Lower leg skin (tissue), 3 donors: Measurements from ENCODE around the gene TGM1.

ENCODE experiments used
- POLR2A ChIP-seq, 2 donors: fragments of 450-650 bp; IDR thresholded peaks; one replicate each; pipeline ENCODE4 v1.6.1; 2016 to 2017; ENCODE audit warnings: antibody characterized with exemption in 2 of 2, mild to moderate bottlenecking in 1 of 2, moderate library complexity in 1 of 2
- TF ChIP-seq, protein P1 (sequence below), 3 donors: fragments of 450-650 bp; IDR thresholded peaks; one replicate each; pipeline ENCODE4 v1.5.1; 2016; ENCODE audit warnings: antibody characterized with exemption in 3 of 3, mild to moderate bottlenecking in 3 of 3, moderate library complexity in 2 of 3

DNA sequence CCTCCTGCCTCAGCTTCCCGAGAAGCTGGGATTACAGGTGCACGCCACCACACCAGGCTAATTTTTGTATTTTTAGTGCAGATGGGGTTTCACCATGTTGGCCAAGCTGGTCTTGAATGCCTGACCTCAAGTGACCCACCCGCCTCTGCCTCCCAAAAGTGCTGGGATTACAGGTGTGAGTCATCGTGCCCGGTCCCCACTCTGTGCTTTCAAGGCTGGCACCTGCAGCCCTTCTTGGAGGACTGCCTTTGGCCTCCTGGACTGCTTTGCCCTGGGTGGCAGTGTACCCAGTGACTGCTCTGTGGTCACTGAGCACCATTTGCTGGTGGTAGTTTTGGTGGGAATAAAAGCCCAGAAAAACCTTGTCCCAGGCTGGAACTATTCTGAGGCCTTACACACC is 24.0 kb upstream of the TGM1 start:
- TF ChIP-seq, protein P1, sequence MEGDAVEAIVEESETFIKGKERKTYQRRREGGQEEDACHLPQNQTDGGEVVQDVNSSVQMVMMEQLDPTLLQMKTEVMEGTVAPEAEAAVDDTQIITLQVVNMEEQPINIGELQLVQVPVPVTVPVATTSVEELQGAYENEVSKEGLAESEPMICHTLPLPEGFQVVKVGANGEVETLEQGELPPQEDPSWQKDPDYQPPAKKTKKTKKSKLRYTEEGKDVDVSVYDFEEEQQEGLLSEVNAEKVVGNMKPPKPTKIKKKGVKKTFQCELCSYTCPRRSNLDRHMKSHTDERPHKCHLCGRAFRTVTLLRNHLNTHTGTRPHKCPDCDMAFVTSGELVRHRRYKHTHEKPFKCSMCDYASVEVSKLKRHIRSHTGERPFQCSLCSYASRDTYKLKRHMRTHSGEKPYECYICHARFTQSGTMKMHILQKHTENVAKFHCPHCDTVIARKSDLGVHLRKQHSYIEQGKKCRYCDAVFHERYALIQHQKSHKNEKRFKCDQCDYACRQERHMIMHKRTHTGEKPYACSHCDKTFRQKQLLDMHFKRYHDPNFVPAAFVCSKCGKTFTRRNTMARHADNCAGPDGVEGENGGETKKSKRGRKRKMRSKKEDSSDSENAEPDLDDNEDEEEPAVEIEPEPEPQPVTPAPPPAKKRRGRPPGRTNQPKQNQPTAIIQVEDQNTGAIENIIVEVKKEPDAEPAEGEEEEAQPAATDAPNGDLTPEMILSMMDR (IDR thresholded peaks at IDR 0.05), result no peak
- TF ChIP-seq POLR2A (IDR thresholded peaks at IDR 0.05), result no peak
